HG03025 (cell line): ENCODE results near the gene MEF2D.

Experiments used
- ATAC-seq: cut with Tn5 transposase; IDR thresholded peaks from one replicate; pipeline ENCODE4 v1.9.1; 2021; ENCODE audit warnings: mild to moderate bottlenecking, moderate library complexity; ENCODE audit not compliant: unreplicated experiment, low FRiP score

Gene MEF2D

DNA sequence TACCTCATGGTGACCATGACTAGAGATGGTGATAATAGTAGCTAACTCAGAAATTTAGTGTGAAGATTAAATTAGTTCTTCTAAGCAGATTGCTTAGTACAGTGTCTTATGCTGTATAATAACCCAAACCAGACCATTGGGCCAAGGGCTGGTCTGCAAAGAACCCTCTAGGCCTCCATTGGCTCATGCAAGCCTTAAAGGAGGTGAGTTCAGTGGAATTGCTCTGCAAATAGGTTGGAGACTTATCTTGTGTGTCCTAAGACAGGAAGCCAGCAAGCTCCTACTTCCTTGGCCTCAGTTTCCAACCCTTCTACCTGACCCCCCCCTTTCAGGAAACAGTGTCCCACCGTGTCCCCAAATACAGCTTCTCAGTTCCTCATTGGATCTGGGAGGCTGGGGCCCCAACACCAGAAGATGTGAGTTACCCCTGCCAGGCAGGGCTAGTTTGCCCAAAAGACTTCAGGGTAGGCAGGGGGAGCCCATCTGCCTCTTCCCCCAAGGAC, 1.9 kb upstream of the MEF2D start:
- ATAC-seq: no peak

DNA sequence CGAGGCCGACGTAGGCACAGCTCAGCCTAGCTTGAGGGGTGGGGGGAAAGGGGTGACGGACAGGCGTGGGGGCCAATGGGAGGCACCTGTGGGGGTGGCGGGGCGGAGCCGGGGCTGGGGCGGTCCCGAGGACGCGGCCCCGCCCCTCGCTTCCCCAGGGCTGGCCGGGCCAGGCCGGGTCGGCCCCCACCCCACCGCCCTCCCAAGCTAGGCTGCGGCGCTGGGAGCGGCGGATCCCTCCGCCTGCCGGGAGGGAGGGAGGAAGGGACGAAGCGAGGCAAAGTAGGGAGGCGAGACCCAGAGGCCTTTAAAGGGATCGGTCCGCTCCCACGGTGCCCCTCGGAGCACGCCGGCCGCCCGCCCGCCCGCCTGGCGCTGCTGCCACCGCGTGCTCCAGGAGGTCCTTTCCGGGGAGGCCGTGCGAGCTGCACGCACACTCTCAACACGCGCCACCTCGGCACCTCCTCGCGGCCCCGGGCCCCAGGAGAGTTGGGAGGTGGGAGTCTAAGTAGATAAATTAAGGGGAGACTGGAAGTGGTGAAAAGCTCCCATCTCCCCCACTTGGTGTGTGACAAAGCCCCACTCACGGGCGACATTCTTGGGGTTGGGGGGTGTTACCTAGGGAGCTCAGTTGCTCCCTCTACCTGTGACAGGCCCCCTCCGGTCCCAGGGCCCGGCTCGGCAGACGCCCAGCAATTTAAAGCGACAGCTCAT, 375 bp upstream of the MEF2D start:
- peak; percentile 32 for ATAC-seq

GRCh38 chr1:156499842-156500542, 583 bp downstream of the MEF2D start:
- ATAC-seq: peak; percentile 1

GRCh38 chr1:156499194-156499841, 1.3 kb downstream of the MEF2D start:
- no peak for ATAC-seq

DNA sequence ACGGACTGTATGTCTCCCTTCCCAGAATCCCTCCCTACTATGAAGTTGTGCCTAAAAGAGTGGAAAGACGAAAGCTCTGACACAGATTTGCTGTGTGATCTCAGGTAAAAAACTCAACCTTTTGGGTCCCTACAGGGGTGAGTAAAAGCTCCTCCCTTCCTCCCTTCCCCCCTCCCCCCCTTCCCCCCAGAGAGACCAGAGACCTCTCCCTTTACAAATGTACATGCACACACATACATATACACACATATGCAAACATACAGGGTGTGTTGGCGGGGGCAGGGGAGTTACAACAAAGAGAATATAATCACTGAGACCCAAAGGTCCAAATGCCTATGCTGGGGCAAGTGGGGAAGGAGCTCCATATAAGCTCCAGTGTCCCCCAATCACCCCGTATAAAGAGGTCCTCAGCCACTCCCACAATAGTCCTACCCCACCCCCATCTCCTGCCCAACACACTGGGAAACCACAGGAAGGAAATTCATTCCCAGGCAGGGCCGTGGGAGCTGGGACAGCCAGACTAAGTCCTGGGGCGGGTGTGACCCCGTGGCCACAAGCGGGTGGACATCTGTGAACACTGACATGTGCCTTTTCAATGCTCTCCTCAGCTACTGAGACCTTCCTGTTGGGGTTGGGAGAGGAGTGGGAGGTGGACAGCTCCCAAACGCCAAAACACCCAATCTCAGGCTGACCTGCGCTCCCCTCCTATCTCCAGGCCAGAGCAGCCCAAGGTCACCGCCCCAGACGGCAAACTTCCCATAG, 2.0 kb downstream of the MEF2D start:
- no peak for ATAC-seq

DNA sequence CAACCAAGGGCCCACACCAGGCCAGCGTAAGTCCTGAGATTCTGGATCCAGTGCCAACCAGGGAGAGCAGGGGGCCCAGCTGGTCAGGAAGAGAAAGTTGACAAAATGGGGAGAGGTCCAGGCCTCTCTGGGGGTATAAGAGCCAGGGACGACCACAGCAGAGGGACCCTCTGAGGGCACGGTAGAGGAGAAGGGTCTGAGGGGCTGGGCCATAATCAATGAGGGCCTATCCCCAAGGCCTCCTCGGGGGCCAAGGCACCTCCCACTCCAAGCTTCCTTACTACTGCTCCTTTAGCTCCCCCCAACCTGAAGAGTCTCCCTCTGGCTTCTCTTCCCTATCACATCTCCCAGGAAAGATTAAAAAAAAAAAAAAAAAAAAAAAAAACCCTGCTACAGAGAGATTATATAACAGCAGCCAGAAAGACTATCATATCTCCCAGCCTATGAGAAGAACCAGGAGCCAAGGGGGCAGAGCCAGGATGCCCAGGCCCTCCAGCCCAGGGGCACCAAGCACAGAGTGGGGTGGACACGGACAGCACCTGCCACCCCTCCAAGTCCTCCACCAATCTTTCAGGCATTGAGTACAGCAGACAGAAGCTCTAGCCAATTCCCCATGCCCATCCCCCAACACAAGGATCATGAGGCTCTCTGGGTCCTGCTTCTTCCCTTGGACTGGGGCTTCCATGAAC, 2.7 kb downstream of the MEF2D start:
- no peak for ATAC-seq

DNA sequence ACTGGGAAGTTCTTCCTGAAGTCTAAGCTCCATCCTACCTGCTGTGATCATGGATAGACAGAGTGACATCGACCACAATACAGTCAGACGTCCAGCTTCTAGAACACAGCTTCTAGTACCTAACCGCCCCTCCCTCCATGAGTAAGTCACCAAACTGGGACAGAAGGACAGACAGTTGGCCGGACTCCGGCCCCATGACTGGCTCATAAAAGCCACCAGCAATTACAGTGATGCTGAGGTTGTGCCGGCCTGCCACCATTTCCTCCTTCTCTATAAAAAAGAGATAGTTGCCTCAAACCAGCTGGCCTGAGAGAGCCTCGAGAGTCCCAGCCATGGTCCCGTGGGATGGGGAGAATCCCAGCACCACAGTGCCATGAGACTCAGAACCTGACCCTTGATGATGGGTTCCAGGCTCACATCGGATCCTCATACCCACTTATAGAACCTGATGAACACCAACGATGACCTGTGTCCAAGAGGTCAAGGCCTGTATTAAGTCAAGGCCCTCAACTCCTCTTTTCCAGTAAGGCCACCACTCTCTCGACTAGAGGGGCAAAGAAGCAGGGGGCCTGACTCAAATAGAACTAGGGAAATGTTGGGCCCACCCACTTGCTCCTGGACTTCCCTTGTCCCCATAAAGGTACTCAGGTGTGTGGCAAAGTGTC, 3.4 kb downstream of the MEF2D start:
- no peak for ATAC-seq

DNA sequence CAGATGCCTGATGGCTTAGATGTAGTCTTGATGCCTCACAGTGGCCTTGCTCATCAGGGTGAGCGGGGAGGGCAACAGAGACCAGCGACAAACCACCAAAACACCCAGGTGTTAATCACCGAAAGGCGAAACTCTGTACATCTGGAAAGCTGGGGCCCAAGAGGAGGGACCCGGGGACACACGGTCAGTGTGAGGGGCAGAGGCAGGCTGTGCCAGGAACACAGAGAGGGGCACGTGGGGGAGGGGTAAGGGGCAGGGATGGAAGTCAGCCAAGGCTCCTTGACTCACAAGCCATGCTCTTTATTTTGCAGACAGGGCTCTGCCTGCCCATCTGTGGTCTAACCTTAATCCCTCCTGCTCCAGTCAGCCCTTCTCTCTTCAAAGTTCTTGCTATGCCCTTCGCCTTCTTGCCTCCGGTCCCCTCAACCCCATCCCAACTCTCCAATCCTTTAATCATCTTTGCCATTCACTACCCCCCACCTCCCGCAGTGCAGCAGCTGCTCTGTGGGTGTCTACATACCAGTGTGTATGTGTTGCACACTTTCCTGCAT, 4.3 kb downstream of the MEF2D start:
- no peak for ATAC-seq

GRCh38 chr1:156495401-156496140, 5.0 kb downstream of the MEF2D start:
- ATAC-seq: no peak

GRCh38 chr1:156494309-156494895, 6.2 kb downstream of the MEF2D start:
- no peak for ATAC-seq

DNA sequence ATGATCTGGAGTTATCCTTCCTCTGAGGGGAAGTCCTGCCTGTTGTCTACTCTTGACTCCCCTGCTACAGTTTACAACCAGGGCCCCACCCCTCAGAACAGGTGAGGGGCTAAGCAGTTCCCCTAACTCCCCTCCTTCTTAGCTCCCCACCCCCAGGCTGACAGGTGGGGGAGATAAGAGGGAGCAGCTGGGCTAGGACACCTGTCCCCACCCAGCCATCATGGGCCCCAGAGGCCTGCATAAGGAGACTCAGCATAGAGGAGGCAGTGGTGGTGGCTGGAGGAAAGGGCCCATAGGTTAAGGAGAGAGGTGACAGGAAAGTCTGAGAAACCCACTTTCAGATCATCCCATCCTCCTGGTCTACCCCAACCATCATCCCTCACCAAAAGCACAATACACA, 6.8 kb downstream of the MEF2D start:
- no peak for ATAC-seq

DNA sequence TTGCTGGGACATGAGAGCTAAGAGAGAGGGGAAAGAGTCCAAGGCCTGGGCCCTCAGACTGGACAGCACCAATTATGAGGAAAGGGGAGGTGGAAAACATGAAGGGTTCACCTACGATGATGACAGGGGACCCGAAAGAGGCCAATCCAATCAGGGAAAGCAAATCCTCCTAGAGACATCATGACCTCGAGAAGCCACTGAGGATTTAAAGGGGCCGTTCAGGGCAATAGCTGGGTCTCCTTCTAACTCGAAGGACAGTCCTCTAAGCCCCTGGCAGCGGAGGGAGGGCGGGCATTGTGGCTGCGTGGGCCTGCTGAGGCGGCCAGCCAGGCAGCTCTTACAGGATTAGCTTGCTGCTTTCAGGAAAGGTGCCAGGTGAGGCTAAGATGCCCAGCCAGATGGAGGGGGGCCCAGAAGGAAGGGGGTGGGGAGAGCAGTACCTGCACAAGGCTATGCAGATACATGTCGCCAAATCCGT, 7.4 kb downstream of the MEF2D start:
- no peak for ATAC-seq

DNA sequence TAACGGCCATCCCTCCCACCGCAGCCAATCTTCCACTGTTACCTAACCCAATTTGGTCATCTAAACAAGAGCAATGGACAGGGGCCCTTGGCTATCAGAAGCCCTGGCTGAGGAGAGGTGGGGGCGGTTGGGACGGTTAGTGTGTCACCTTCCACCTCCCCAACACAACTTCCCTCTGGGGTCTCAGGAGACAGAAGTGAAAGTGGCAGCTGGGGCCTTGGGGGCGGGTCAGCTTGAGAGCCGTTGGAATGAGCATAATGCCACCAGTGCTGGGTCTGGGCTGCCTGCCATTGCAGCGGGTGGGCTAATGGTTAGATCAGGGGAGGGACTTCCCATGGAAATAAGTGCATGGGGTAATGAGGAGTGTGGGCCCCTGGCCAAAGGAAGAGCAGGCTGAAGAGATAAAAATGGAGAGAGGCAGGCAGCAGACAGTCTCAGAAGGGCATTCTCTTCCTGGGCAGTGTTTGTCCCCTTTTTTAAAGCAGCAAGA, 7.9 kb downstream of the MEF2D start:
- no peak for ATAC-seq

GRCh38 chr1:156492013-156492590, 8.5 kb downstream of the MEF2D start:
- ATAC-seq: no peak

DNA sequence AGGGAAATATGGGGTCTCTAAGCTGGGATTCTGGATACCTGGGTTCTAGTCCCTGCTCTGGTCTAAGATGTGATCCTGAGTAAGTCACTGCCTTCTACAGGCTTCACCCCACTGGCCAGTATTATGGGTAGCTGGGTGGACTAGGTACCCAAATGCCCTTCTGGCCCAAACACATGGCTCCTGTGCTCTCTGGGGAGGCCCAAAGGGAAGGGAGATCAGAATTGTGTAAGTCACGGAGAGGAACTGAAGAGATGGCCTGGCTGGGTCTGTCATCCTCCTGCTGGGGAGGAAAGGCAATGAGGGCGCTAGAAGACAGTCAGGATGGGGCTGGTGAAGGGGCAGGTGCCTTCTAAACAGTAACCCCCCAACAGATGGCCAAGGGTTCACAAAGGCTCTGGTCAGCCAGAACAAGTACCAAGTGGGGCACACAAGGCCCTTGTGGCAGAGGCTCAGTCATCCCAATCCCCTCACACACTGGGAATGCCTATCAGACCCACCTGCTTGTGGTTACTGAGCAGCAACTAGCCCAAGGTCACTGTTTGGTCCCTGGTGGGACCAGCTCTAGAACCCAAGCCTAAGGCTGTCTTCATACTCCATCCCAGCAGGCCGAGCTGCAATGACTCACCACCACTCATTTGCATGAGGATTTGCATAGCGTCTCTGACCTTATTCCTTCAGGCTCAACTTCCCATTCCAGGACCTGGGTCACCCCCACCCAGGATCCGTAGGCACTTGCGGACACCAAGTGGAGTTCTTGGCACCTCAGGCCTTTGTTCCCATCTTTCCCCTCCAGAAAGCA, 9.2 kb downstream of the MEF2D start:
- no peak for ATAC-seq

DNA sequence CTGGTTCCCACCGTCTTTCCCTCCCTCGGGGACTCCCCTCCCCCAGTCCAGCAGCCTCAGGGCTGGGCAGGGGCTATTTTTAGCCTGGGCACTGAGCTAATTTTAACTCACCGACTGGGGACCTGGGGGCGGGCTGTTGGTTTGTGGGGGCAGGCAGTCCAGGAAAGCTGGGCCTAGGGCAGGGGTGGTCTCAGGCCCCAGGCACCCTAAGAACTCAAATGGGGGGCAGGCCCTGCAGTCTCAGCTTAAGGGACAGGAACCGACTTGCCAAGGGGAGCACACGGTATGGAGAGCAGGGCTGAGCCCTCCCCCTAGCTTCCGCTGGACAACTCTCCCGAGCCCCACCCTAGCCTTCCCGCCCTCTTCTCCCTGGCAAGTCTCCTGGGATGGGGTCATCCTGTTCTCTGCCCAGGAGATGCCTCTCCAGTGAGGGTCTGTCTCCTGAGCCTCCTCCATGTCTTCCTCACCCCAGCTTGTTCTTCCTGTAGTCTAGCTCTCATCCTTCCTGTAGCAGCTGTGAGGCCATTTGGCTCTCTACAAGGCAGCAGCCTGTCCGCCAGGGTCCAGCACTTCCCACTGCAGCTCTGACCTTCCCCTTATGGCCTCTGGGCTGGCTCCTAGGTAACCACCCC, 10.1 kb downstream of the MEF2D start:
- ATAC-seq: no peak

GRCh38 chr1:156489935-156490293, 10.7 kb downstream of the MEF2D start:
- no peak for ATAC-seq
